HepG2 (cell line): ENCODE results near the gene GUCY2D. TPM values are rescaled to one million over a fixed set of nuclear protein-coding genes. Genes with fewer than 3 reads are reported as not detected.

ENCODE experiments used
- ATAC-seq: fragments of 200-7000 bp; cut with Tn5 transposase; 3 replicates; pipeline ENCODE4 v1.9.1; 2020; ENCODE audit warnings: mild to moderate bottlenecking, moderate library complexity
- BruUV-seq: library from RNA; stranded (reverse); fragments of 400-500 nt; replicated peaks from 2 replicates; lab custom pipeline; 2021; lab: Mats Ljungman, UMichigan
- CTCF ChIA-PET: fragments of 300-600 bp; formaldehyde crosslinking; extraction: SDS; loops from one replicate; lab custom pipeline; 2021; ENCODE audit warnings: low total read pairs, inconsistent platforms, low intra/inter-chr PET ratio; lab: Yijun Ruan, JAX
- POLR2A ChIA-PET: fragments of 350-600 bp; sonication (Branson Sonifier 250); formaldehyde crosslinking; loops from one replicate; lab custom pipeline; 2020; ENCODE audit warnings: antibody characterized with exemption, inconsistent platforms; lab: Yijun Ruan, JAX
- DNase-seq: peaks from one replicate; pipeline ENCODE4 v3.0.0-alpha.2; 2015; ENCODE audit warnings: low spot score
- FAIRE-seq: peaks from 3 replicates; lab custom pipeline; 2011; peaks lifted over from hg19 to GRCh38; lab: Jason Lieb, UNC
- H2AFZ ChIP-seq: one replicate; pipeline ENCODE4 v1.6.1; 2011; ENCODE audit warnings: low read length, inconsistent platforms
- H3K27ac ChIP-seq: fragments of 300-600 bp; 3 replicates; pipeline ENCODE4 v1.8.0; 2011; ENCODE audit warnings: mixed run types, mild to moderate bottlenecking, mixed read lengths, low read length, inconsistent platforms; ENCODE audit not compliant: insufficient read depth; ENCODE audit errors: extremely low read length
- H3K27me3 ChIP-seq, 2 experiments: fragments of 200-600 bp in 1 of 2; 2 replicates in 1 of 2; 3 replicates in 1 of 2; pipeline versions ENCODE4 v1.6.0 to v1.8.0; 2011; ENCODE audit warnings: low read length in 2 of 2, mild to moderate bottlenecking in 2 of 2, moderate library complexity in 2 of 2, inconsistent platforms in 1 of 2; ENCODE audit not compliant: insufficient read depth in 2 of 2, control insufficient read depth in 1 of 2
- H3K36me3 ChIP-seq, 2 experiments: fragments of 200-600 bp in 1 of 2; replicated peaks in 1 of 2; 2 replicates in 1 of 2; 3 replicates in 1 of 2; pipeline versions ENCODE4 v1.5.1 to v1.8.0; 2011; ENCODE audit warnings: low read length in 2 of 2, inconsistent platforms in 1 of 2; ENCODE audit not compliant: insufficient read depth in 2 of 2, control insufficient read depth in 1 of 2
- H3K4me1 ChIP-seq: 2 replicates; pipeline ENCODE4 v1.5.1; 2012; ENCODE audit warnings: low read length, inconsistent platforms; ENCODE audit not compliant: insufficient read depth
- H3K4me2 ChIP-seq: 2 replicates; pipeline ENCODE4 v1.6.0; 2011; ENCODE audit warnings: low read depth, low read length, inconsistent platforms
- H3K4me3 ChIP-seq, 3 experiments: fragments of 200-600 bp in 1 of 3; sonication (generic), shearing (Covaris generic) in 1 of 3; replicated peaks in 1 of 3; 2 replicates each; pipeline ENCODE4 v1.5.1; 2011 to 2016; ENCODE audit warnings: low read length in 3 of 3, inconsistent platforms in 2 of 3, low read depth in 2 of 3, mild to moderate bottlenecking in 2 of 3, control low read depth in 1 of 3, mixed read lengths in 1 of 3; ENCODE audit not compliant: insufficient read depth in 1 of 3
- H3K79me2 ChIP-seq: one replicate; pipeline ENCODE4 v1.6.1; 2011; ENCODE audit warnings: low read length, inconsistent platforms; ENCODE audit not compliant: insufficient read depth
- H3K9ac ChIP-seq: 2 replicates; pipeline ENCODE4 v1.6.0; 2011; ENCODE audit warnings: mild to moderate bottlenecking, low read depth, low read length, inconsistent platforms; ENCODE audit not compliant: insufficient read depth
- H3K9me3 ChIP-seq: 2 replicates; pipeline ENCODE4 v1.5.1; 2012; ENCODE audit warnings: mild to moderate bottlenecking, low read length
- H4K20me1 ChIP-seq: 2 replicates; pipeline ENCODE4 v1.6.0; 2011; ENCODE audit warnings: inconsistent platforms, mild to moderate bottlenecking, low read length, moderate library complexity; ENCODE audit not compliant: insufficient read depth
- CENPT ChIP-seq: sonication (generic); formaldehyde crosslinking; IDR thresholded peaks from 2 replicates; pipeline ENCODE4 v1.8.0; 2022; ENCODE audit warnings: low read depth, mild to moderate bottlenecking, moderate library complexity, missing genetic modification reagents
- CHD4 ChIP-seq: fragments of 200-600 bp; sonication (generic); IDR thresholded peaks from 2 replicates; pipeline ENCODE4 v1.7.0; 2017; ENCODE audit warnings: mild to moderate bottlenecking, low read length, borderline replicate concordance
- CREB1 ChIP-seq, 2 experiments: fragments of 450-650 bp in 1 of 2; IDR thresholded peaks; 2 replicates each; pipeline ENCODE4 v1.6.1; 2016 to 2017; ENCODE audit warnings: control low read depth in 1 of 2, mild to moderate bottlenecking in 1 of 2, missing compliant biosample characterization in 1 of 2, missing genetic modification characterization in 1 of 2
- EHMT2 ChIP-seq: fragments of 200-600 bp; sonication (generic); IDR thresholded peaks from 2 replicates; pipeline ENCODE4 v1.7.0; 2017; ENCODE audit warnings: antibody characterized with exemption, low read depth, low read length, borderline replicate concordance
- HOXA7 ChIP-seq: sonication (generic); formaldehyde crosslinking; IDR thresholded peaks from 2 replicates; pipeline ENCODE4 v1.8.1; 2022; ENCODE audit warnings: mild to moderate bottlenecking, missing genetic modification reagents, moderate library complexity
- JARID2 ChIP-seq: sonication (generic); formaldehyde crosslinking; IDR thresholded peaks from 2 replicates; pipeline ENCODE4 v1.8.1; 2023; ENCODE audit warnings: missing genetic modification reagents, inconsistent platforms; ENCODE audit not compliant: insufficient replicate concordance
- PLRG1 ChIP-seq: fragments of 450-650 bp; conservative IDR thresholded peaks from 2 replicates; pipeline ENCODE4 v1.6.1; 2016
- SMYD3 ChIP-seq: sonication (generic); formaldehyde crosslinking; IDR thresholded peaks from 2 replicates; pipeline ENCODE4 v1.8.1; 2023; ENCODE audit warnings: mild to moderate bottlenecking, missing genetic modification reagents
- TMF1 ChIP-seq: sonication (generic); formaldehyde crosslinking; IDR thresholded peaks from 2 replicates; pipeline ENCODE4 v1.8.1; 2022; ENCODE audit warnings: low read depth, missing genetic modification reagents
- TOE1 ChIP-seq: sonication (generic); formaldehyde crosslinking; IDR thresholded peaks from 2 replicates; pipeline ENCODE4 v1.4.0; 2020; ENCODE audit warnings: mild to moderate bottlenecking, missing genetic modification reagents
- ZMYM3 ChIP-seq: sonication (generic); formaldehyde crosslinking; IDR thresholded peaks from 2 replicates; pipeline ENCODE4 v1.5.1; 2020; ENCODE audit warnings: mild to moderate bottlenecking, missing genetic modification reagents
- ZNF496 ChIP-seq: sonication (generic); formaldehyde crosslinking; IDR thresholded peaks from 2 replicates; pipeline ENCODE4 v1.8.1; 2023; ENCODE audit warnings: mild to moderate bottlenecking, moderate library complexity, missing genetic modification reagents; ENCODE audit not compliant: insufficient replicate concordance
- ZNF569 ChIP-seq: sonication (generic); formaldehyde crosslinking; IDR thresholded peaks from 2 replicates; pipeline ENCODE4 v1.5.0; 2020; ENCODE audit warnings: mild to moderate bottlenecking, missing genetic modification reagents, moderate library complexity, borderline replicate concordance
- WGBS: methylation state at CpG from one replicate; pipeline ENCODE4 v1.1.6; 2017; ENCODE audit warnings: low lambda C conversion rate; 5-methylcytosine and 5-hydroxymethylcytosine counted together
- in situ Hi-C: cut with HindIII; loops from 2 replicates; pipeline ENCODE4 v1.10.0; 2017; ENCODE audit warnings: low pct_unique_long_range_greater_than_20kb; ENCODE audit not compliant: extremely low pct_ligation_motif_present
- intact Hi-C: fragments of 100-400 bp; cut with micrococcal nuclease; formaldehyde crosslinking; loops from one replicate; pipeline ENCODE4 v1.10.0; 2022; ENCODE audit not compliant: unreplicated experiment
- polyA plus RNA-seq, 8 experiments: library from polyadenylated mRNA; depleted of rRNA in 3 of 8; stranded (reverse) in 7 of 8; unstranded in 1 of 8; fragments of >200 nt; fragmentation: Illumina TruSeq in 4 of 8; extraction: Trizol in 4 of 8; gene quantifications; 2 replicates each; pipeline versions ENCODE4 v1.2.1 to v1.2.3, GENCODE V29; 2011 to 2016; ENCODE audit warnings: low read depth in 4 of 8, missing spikeins in 1 of 8, mixed read lengths in 1 of 8; ENCODE audit not compliant: insufficient read depth in 1 of 8
- total RNA-seq, 5 experiments: library from RNA; depleted of rRNA; stranded (reverse); fragments of >200 nt; fragmentation: Illumina TruSeq; extraction: Trizol; gene quantifications; 2 replicates each; pipeline ENCODE4 v1.2.3, GENCODE V29; 2016; ENCODE audit warnings: low read depth in 1 of 5
- TF ChIP-seq, protein P1 (sequence below): sonication (generic); formaldehyde crosslinking; IDR thresholded peaks from 2 replicates; pipeline ENCODE4 v1.8.1; 2023; ENCODE audit warnings: missing genetic modification reagents, mild to moderate bottlenecking, borderline replicate concordance

GUCY2D gene
- total and polyA plus RNA-seq, 2 of the 13 experiments (the other 11 are each of a cell fraction or from before 2014, with no cell fraction given): not detected

GRCh38 chr17:8047769-8048110 is 45.3 kb downstream of the GUCY2D start:
- DNase-seq (no peak), FAIRE-seq (no peak), ATAC-seq (no peak)
- Histone ChIP-seq H3K79me2 (no peaks in the 10 kb centered on the region), H4K20me1 (no peaks in the 10 kb centered on the region), H3K27me3 (peaks cover 12 to 88% of the 10 kb centered on the region in 2 experiments; a peak in 4 of 5 replicates), H3K4me2 (no peak overlapping the region), H2AFZ (no peak overlapping the region), H3K27ac (no peak overlapping the region), H3K4me1 (no peaks in the 10 kb centered on the region), H3K9ac (no peak overlapping the region), H3K9me3 (no peaks in the 10 kb centered on the region), H3K4me3 (no peak overlapping the region), H3K36me3 (no peaks in the 10 kb centered on the region)
- 74% methylated on average over 4 of the region's 4 CpGs for WGBS
- CTCF ChIA-PET: no interaction called here
- POLR2A ChIA-PET: interaction anchor here (1.0 kb wide), 1 partner anchor 9 kb away, joined by 3 read pairs; no protein-coding TSS in a partner anchor
- in situ Hi-C loops: no loop called here
- no TSS peak for BruUV-seq
- intact Hi-C loops: loop anchor here (2.0 kb wide), 1 partner anchor 41 kb away; no protein-coding TSS in a partner anchor
- TF ChIP-seq ZMYM3 (CRISPR knock-in tag) (no peak), CENPT (CRISPR knock-in tag) (no peak), EHMT2 (no peak), HOXA7 (CRISPR knock-in tag) (no peak), TMF1 (CRISPR knock-in tag) (no peak), CREB1 (IDR thresholded peaks at IDR 0.05) (no peak), CREB1 (CRISPR knock-in tag; IDR thresholded peaks at IDR 0.05) (no peak), JARID2 (CRISPR knock-in tag) (no peak), ZNF496 (CRISPR knock-in tag) (no peak), CHD4 (no peak), SMYD3 (CRISPR knock-in tag) (no peak), TOE1 (CRISPR knock-in tag) (no peak), PLRG1 (no peak), ZNF569 (no peak)
- TF ChIP-seq, protein P1, sequence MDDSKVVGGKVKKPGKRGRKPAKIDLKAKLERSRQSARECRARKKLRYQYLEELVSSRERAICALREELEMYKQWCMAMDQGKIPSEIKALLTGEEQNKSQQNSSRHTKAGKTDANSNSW (CRISPR knock-in tag): no peak
